ENCODE results near the gene RHOBTB3.
"Not testable (repeated sequence)": the region's sequence is repeated elsewhere in the genome, so short reads cannot be mapped to it uniquely, and the experiment has no call there.

The RHOBTB3 gene

GRCh38 chr5:95712347-95712958 is 18.7 kb upstream of the RHOBTB3 start:
- no peak for DNase-seq
- Histone ChIP-seq H3K9me3 (no peaks in the 10 kb centered on the region), H3K4me3 (ENCODE audit: low read depth, low read length) (no peak overlapping the region), H3K27me3 (no peaks in the 10 kb centered on the region), H3K4me1 (peaks cover 9% of the 10 kb centered on the region), H3K36me3 (no peaks in the 10 kb centered on the region)
- no peak for TF ChIP-seq CTCF (IDR thresholded peaks at IDR 0.05; ENCODE audit: low read depth, low read length)

GRCh38 chr5:95713246-95713645 is 17.9 kb upstream of the RHOBTB3 start:
- not testable (repeated sequence) for H3K27me3 ChIP-seq; DNase-seq; H3K9me3 ChIP-seq; H3K4me3 ChIP-seq (ENCODE audit: low read depth, low read length); H3K4me1 ChIP-seq; H3K36me3 ChIP-seq

GRCh38 chr5:95713960-95714710 is 17.0 kb upstream of the RHOBTB3 start:
- Histone ChIP-seq H3K4me3 (ENCODE audit: low read depth, low read length) (no peak overlapping the region), H3K27me3 (no peaks in the 10 kb centered on the region), H3K9me3 (no peaks in the 10 kb centered on the region), H3K4me1 (peaks cover 9% of the 10 kb centered on the region), H3K36me3 (no peaks in the 10 kb centered on the region)
- TF ChIP-seq CTCF (IDR thresholded peaks at IDR 0.05; ENCODE audit: low read depth, low read length): no peak
- no peak for DNase-seq

GRCh38 chr5:95715799-95716461 is 15.2 kb upstream of the RHOBTB3 start:
- no peak for TF ChIP-seq CTCF (IDR thresholded peaks at IDR 0.05; ENCODE audit: low read depth, low read length)
- H3K36me3 ChIP-seq: no peaks in the 10 kb centered on the region
- DNase-seq: no peak
- H3K4me3 ChIP-seq (ENCODE audit: low read depth, low read length): no peak overlapping the region
- no peaks in the 10 kb centered on the region for H3K27me3 ChIP-seq
- no peaks in the 10 kb centered on the region for H3K9me3 ChIP-seq
- H3K4me1 ChIP-seq: peaks cover 13% of the 10 kb centered on the region

- Histone ChIP-seq H3K36me3 (no peaks in the 10 kb centered on the region), H3K27me3 (no peaks in the 10 kb centered on the region), H3K4me3 (ENCODE audit: low read depth, low read length) (no peak overlapping the region), H3K9me3 (no peaks in the 10 kb centered on the region), H3K4me1 (peaks cover 13% of the 10 kb centered on the region)
- DNase-seq: no peak
- no peak for TF ChIP-seq CTCF (IDR thresholded peaks at IDR 0.05; ENCODE audit: low read depth, low read length)
These were observed 13.7 kb upstream of the RHOBTB3 start for GRCh38 chr5:95717439-95717838.

- Histone ChIP-seq H3K9me3 (no peaks in the 10 kb centered on the region), H3K4me1 (peaks cover 7% of the 10 kb centered on the region), H3K4me3 (ENCODE audit: low read depth, low read length) (no peak overlapping the region), H3K27me3 (no peaks in the 10 kb centered on the region), H3K36me3 (no peaks in the 10 kb centered on the region)
- no peak for DNase-seq
- TF ChIP-seq CTCF (IDR thresholded peaks at IDR 0.05; ENCODE audit: low read depth, low read length): no peak
These were observed 12.9 kb upstream of the RHOBTB3 start for GRCh38 chr5:95718203-95718602.
